Tibial artery (tissue), 4 donors: ENCODE data around the gene EEPD1.

ENCODE experiments used
- DNase-seq, 2 donors: peaks; one replicate each; pipeline ENCODE4 v3.0.0-alpha.2; 2019
- H3K27ac ChIP-seq, 2 donors: fragments of 200-600 bp; sonication (generic) in 1 of 2; 1 replicate in 1 of 2; 2 replicates in 1 of 2; pipeline ENCODE4 v1.5.1; 2018 to 2019; ENCODE audit warnings: mild to moderate bottlenecking in 1 of 2
- H3K27me3 ChIP-seq, 2 donors: fragments of 200-600 bp; sonication (generic) in 1 of 2; one replicate each; pipeline versions ENCODE4 v1.5.1 to v1.6.0; 2016 to 2019
- H3K36me3 ChIP-seq, 3 donors: fragments of 200-600 bp; sonication (generic) in 2 of 3; one replicate each; pipeline ENCODE4 v1.5.1; 2016 to 2019; ENCODE audit warnings: mild to moderate bottlenecking in 2 of 3
- H3K4me1 ChIP-seq, 4 donors: fragments of 200-600 bp; sonication (generic) in 2 of 4; 1 replicate in 3 of 4; 2 replicates in 1 of 4; pipeline ENCODE4 v1.5.1; 2016 to 2019
- H3K4me3 ChIP-seq, 2 donors: fragments of 200-600 bp; sonication (generic) in 1 of 2; 1 replicate in 1 of 2; 2 replicates in 1 of 2; pipeline ENCODE4 v1.5.1; 2018 to 2019; ENCODE audit warnings: mild to moderate bottlenecking in 2 of 2
- H3K9me3 ChIP-seq, 3 donors: fragments of 200-600 bp; sonication (generic) in 1 of 3; one replicate each; pipeline ENCODE4 v1.5.1; 2016 to 2019
- CTCF ChIP-seq, 2 experiments: fragments of 200-600 bp in 1 of 2; fragments of 450-650 bp in 1 of 2; IDR thresholded peaks; one replicate each; pipeline ENCODE4 v1.5.1; 2017 to 2019; ENCODE audit warnings: antibody characterized with exemption in 2 of 2, mild to moderate bottlenecking in 1 of 2, moderate library complexity in 1 of 2
- intact Hi-C: fragments of 100-400 bp; cut with DNase I; formaldehyde crosslinking; loops from one replicate; pipeline ENCODE4 v1.15.0; 2023; ENCODE audit warnings: low total_unique reads

Gene EEPD1

GRCh38 chr7:36261019-36261754 is 108.1 kb downstream of the EEPD1 start:
- no peak overlapping the region for H3K4me3 ChIP-seq
- H3K9me3 ChIP-seq, result no peaks in the 10 kb centered on the region
- H3K27me3 ChIP-seq, result no peaks in the 10 kb centered on the region
- H3K4me1 ChIP-seq, result peaks cover 0 to 82% (median 55%) of the 10 kb centered on the region in 4 donors
- peak overlapping the region in 1 of 2 donors; percentile 30 for H3K27ac ChIP-seq
- H3K36me3 ChIP-seq, result no peaks in the 10 kb centered on the region
- no peak for DNase-seq
- intact Hi-C loops, result no loop called here
- no peak for TF ChIP-seq CTCF (IDR thresholded peaks at IDR 0.05)

- no peaks in the 10 kb centered on the region for H3K27me3 ChIP-seq
- no peak for TF ChIP-seq CTCF (IDR thresholded peaks at IDR 0.05)
- intact Hi-C loops, result no loop called here
- H3K4me3 ChIP-seq, result no peak overlapping the region
- H3K4me1 ChIP-seq, result peaks cover 0 to 85% (median 57%) of the 10 kb centered on the region in 4 donors
- H3K36me3 ChIP-seq, result no peaks in the 10 kb centered on the region
- no peaks in the 10 kb centered on the region for H3K9me3 ChIP-seq
- no peak overlapping the region for H3K27ac ChIP-seq
- DNase-seq, result no peak
Observed at GRCh38 chr7:36262309-36263094, 109.4 kb downstream of the EEPD1 start.

GRCh38 chr7:36263095-36263484 is 110.0 kb downstream of the EEPD1 start:
- TF ChIP-seq CTCF (IDR thresholded peaks at IDR 0.05), result no peak
- no peaks in the 10 kb centered on the region for H3K27me3 ChIP-seq
- peaks cover 0 to 79% (median 54%) of the 10 kb centered on the region in 4 donors for H3K4me1 ChIP-seq
- no peak overlapping the region for H3K4me3 ChIP-seq
- no peaks in the 10 kb centered on the region for H3K36me3 ChIP-seq
- no peaks in the 10 kb centered on the region for H3K9me3 ChIP-seq
- no peak for DNase-seq
- H3K27ac ChIP-seq, result peak overlapping the region; percentile 68 to 77
- intact Hi-C loops, result no loop called here

GRCh38 chr7:36264123-36264801 is 111.2 kb downstream of the EEPD1 start:
- TF ChIP-seq CTCF (IDR thresholded peaks at IDR 0.05), result no peak
- Histone ChIP-seq H3K4me3 (no peak overlapping the region), H3K9me3 (no peaks in the 10 kb centered on the region), H3K27me3 (no peaks in the 10 kb centered on the region), H3K27ac (peak overlapping the region; percentile 68 to 77), H3K36me3 (no peaks in the 10 kb centered on the region), H3K4me1 (peaks cover 0 to 68% (median 47%) of the 10 kb centered on the region in 4 donors)
- DNase-seq, result peak in 1 of 2 donors; percentile 51
- intact Hi-C loops, result no loop called here

- no peaks in the 10 kb centered on the region for H3K27me3 ChIP-seq
- TF ChIP-seq CTCF (IDR thresholded peaks at IDR 0.05), result no peak
- H3K27ac ChIP-seq, result peak overlapping the region; percentile 68 to 77
- intact Hi-C loops, result no loop called here
- H3K4me1 ChIP-seq, result peaks cover 0 to 65% (median 47%) of the 10 kb centered on the region in 4 donors
- no peak for DNase-seq
- H3K9me3 ChIP-seq, result no peaks in the 10 kb centered on the region
- H3K36me3 ChIP-seq, result no peaks in the 10 kb centered on the region
- no peak overlapping the region for H3K4me3 ChIP-seq
Observed at GRCh38 chr7:36264913-36265516, 112.0 kb downstream of the EEPD1 start.
